CD4-positive, alpha-beta T cell (primary cell): Measurements from ENCODE around the gene PLCL2. TPM values are rescaled to one million over a fixed set of nuclear protein-coding genes. Genes with fewer than 3 reads are reported as not detected.

Experiments
- ATAC-seq: fragments of 200-7000 bp; cut with Tn5 transposase; one replicate; pipeline ENCODE4 v1.10.0; 2022; ENCODE audit warnings: mild to moderate bottlenecking; ENCODE audit not compliant: poor library complexity
- CTCF ChIA-PET: fragments of 350-600 bp; sonication (Branson Sonifier 250); formaldehyde crosslinking; loops from one replicate; lab custom pipeline; 2021; ENCODE audit warnings: antibody characterized with exemption, inconsistent platforms; lab: Charles Lee
- POLR2A ChIA-PET: fragments of 350-600 bp; sonication (Branson Sonifier 250); formaldehyde crosslinking; loops from one replicate; lab custom pipeline; 2021; ENCODE audit warnings: antibody characterized with exemption, inconsistent platforms; lab: Charles Lee
- DNase-seq, 14 experiments: peaks; one replicate each; pipeline ENCODE4 v3.0.0-alpha.2; 2013 to 2020; ENCODE audit warnings: mixed read lengths in 2 of 14
- H3K27ac ChIP-seq, 2 donors: one replicate each; pipeline versions ENCODE4 v1.5.1 to v1.7.0; 2013; ENCODE audit warnings: low read length in 2 of 2, low read depth in 1 of 2, mild to moderate bottlenecking in 1 of 2
- H3K27me3 ChIP-seq, 2 experiments: 1 replicate in 1 of 2; 2 replicates in 1 of 2; pipeline versions ENCODE4 v1.6.1 to v1.7.0; 2013; ENCODE audit warnings: low read length in 2 of 2, control low read depth in 1 of 2, mild to moderate bottlenecking in 1 of 2, moderate library complexity in 1 of 2; ENCODE audit not compliant: insufficient read depth in 2 of 2, control insufficient read depth in 1 of 2
- H3K36me3 ChIP-seq: one replicate; pipeline ENCODE4 v1.6.1; 2013; ENCODE audit warnings: low read length, control low read depth; ENCODE audit not compliant: insufficient read depth
- H3K4me1 ChIP-seq: one replicate; pipeline ENCODE4 v1.6.1; 2013; ENCODE audit warnings: low read length, control low read depth; ENCODE audit not compliant: insufficient read depth
- H3K4me3 ChIP-seq: one replicate; pipeline ENCODE4 v1.5.1; 2013; ENCODE audit warnings: mild to moderate bottlenecking, low read length, moderate library complexity
- H3K9me3 ChIP-seq, 2 experiments: 1 replicate in 1 of 2; 2 replicates in 1 of 2; pipeline versions ENCODE4 v1.6.1 to v1.7.0; 2013; ENCODE audit warnings: low read length in 2 of 2, mild to moderate bottlenecking in 2 of 2, control low read depth in 1 of 2, moderate library complexity in 1 of 2; ENCODE audit not compliant: control insufficient read depth in 1 of 2, insufficient read depth in 1 of 2
- H3K27ac Mint-ChIP-seq: one replicate; pipeline ENCODE4 v1.8.0; 2020; ENCODE audit warnings: mixed read lengths
- H3K27me3 Mint-ChIP-seq: one replicate; pipeline ENCODE4 v1.8.0; 2021; ENCODE audit warnings: mixed read lengths
- H3K36me3 Mint-ChIP-seq: one replicate; pipeline ENCODE4 v1.8.0; 2021; ENCODE audit warnings: low read depth, mixed read lengths
- H3K4me1 Mint-ChIP-seq: one replicate; pipeline ENCODE4 v1.8.0; 2021; ENCODE audit warnings: low read depth, mixed read lengths
- H3K4me3 Mint-ChIP-seq: one replicate; pipeline ENCODE4 v1.8.0; 2020; ENCODE audit warnings: mild to moderate bottlenecking, mixed read lengths
- H3K9me3 Mint-ChIP-seq: one replicate; pipeline ENCODE4 v1.8.0; 2020; ENCODE audit warnings: mixed read lengths
- intact Hi-C, 2 experiments: fragments of 100-400 bp; cut with DNase I in 1 of 2; cut with micrococcal nuclease in 1 of 2; formaldehyde crosslinking; loops; one replicate each; pipeline versions ENCODE4 v1.15.1 to v1.9.0; 2023 to 2025; cut with DNase I, micrococcal nuclease
- total RNA-seq, 174 experiments: library from RNA in 2 of 174; stranded (reverse) in 2 of 174; gene quantifications; one replicate each; pipeline ENCODE4 v1.2.3 and lab custom pipeline; 2021 to 2026
- TF ChIP-seq, protein P1 (sequence below): fragments of 200-600 bp; IDR thresholded peaks from one replicate; pipeline ENCODE4 v1.8.0; 2022; ENCODE audit warnings: antibody characterized with exemption, mild to moderate bottlenecking

PLCL2 gene
- total RNA-seq, 2 experiments from 2014 or later, result 35.1 to 36.3 TPM

- ATAC-seq, result peak; percentile 73
- H3K4me3 ChIP-seq, result no peak overlapping the region
These were observed 12.6 kb downstream of the PLCL2 start for GRCh38 chr3:16897254-16897926.

GRCh38 chr3:16898595-16899395 lies 14.0 kb downstream of the PLCL2 start:
- Mint-ChIP-seq H3K36me3 (no peaks in the 10 kb centered on the region), H3K4me1 (peaks cover 88% of the 10 kb centered on the region), H3K27ac (peak overlapping the region; percentile 91), H3K27me3 (no peaks in the 10 kb centered on the region), H3K4me3 (peak overlapping the region; percentile 55), H3K9me3 (no peaks in the 10 kb centered on the region)
- no peak for ATAC-seq
- Histone ChIP-seq H3K27ac (peak overlapping the region; percentile 1 to 59), H3K36me3 (no peaks in the 10 kb centered on the region), H3K4me1 (peaks cover 74% of the 10 kb centered on the region), H3K9me3 (no peaks in the 10 kb centered on the region), H3K27me3 (no peaks in the 10 kb centered on the region), H3K4me3 (no peak overlapping the region)
- intact Hi-C loops, result no loop called here
- ChIA-PET POLR2A (interaction anchor here (0.5 to 4.3 kb wide), 5 partner anchors 10 to 133 kb away, joined by 3 to 31 read pairs (median 8); partner anchors contain the start of gene PLCL2), CTCF (interaction anchor here (1.0 to 3.5 kb wide), 2 partner anchors 11 to 14 kb away, joined by 3 to 17 read pairs; partner anchors contain the start of gene PLCL2)
- TF ChIP-seq, protein P1, sequence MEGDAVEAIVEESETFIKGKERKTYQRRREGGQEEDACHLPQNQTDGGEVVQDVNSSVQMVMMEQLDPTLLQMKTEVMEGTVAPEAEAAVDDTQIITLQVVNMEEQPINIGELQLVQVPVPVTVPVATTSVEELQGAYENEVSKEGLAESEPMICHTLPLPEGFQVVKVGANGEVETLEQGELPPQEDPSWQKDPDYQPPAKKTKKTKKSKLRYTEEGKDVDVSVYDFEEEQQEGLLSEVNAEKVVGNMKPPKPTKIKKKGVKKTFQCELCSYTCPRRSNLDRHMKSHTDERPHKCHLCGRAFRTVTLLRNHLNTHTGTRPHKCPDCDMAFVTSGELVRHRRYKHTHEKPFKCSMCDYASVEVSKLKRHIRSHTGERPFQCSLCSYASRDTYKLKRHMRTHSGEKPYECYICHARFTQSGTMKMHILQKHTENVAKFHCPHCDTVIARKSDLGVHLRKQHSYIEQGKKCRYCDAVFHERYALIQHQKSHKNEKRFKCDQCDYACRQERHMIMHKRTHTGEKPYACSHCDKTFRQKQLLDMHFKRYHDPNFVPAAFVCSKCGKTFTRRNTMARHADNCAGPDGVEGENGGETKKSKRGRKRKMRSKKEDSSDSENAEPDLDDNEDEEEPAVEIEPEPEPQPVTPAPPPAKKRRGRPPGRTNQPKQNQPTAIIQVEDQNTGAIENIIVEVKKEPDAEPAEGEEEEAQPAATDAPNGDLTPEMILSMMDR, result no peak
- DNase-seq, result no peak

More at GRCh38 chr3:16897254-16897926, 12.6 kb downstream of the PLCL2 start:
- ChIA-PET POLR2A (interaction anchor here (0.9 to 1.7 kb wide), 4 partner anchors 11 to 56 kb away, joined by 3 to 9 read pairs (median 5); partner anchors contain the start of gene PLCL2), CTCF (interaction anchor here (0.9 to 1.8 kb wide), 3 partner anchors 12 to 55 kb away, joined by 3 to 10 read pairs (median 3); partner anchors contain the start of gene PLCL2)
- Mint-ChIP-seq H3K27ac (peak overlapping the region; percentile 91), H3K4me3 (peak overlapping the region; percentile 7), H3K4me1 (peaks cover 88% of the 10 kb centered on the region), H3K9me3 (no peaks in the 10 kb centered on the region), H3K27me3 (no peaks in the 10 kb centered on the region), H3K36me3 (no peaks in the 10 kb centered on the region)
- intact Hi-C loops, result no loop called here
- TF ChIP-seq, protein P1, result no peak
- H3K27ac ChIP-seq, result no peak overlapping the region
- H3K27me3 ChIP-seq, result no peaks in the 10 kb centered on the region
- no peaks in the 10 kb centered on the region for H3K9me3 ChIP-seq
- no peaks in the 10 kb centered on the region for H3K36me3 ChIP-seq
- peaks cover 68% of the 10 kb centered on the region for H3K4me1 ChIP-seq
- peak in 8 of 14 experiments; percentile 18 to 54 (median 40) for DNase-seq

DNA sequence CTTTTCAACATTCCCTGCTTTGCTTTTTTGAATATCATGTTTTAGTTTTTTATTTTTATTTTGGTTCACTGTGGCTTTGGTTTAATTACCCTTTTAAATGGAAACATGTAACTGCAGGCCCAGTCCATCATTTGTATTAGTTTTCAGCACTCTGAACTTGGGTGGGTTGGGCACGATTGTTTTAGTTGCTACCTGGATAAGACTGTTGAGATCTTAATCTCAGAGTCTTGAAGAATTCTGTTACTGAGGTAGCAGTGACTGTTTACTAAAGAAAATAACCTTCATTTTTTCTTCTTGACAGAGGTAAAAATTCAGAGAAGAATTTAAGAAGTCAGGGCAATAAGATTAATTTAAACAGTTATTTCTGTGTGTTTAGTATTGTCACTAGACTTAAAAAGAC lies 15.2 kb downstream of the PLCL2 start:
- Histone ChIP-seq H3K4me1 (peaks cover 84% of the 10 kb centered on the region), H3K27me3 (no peaks in the 10 kb centered on the region), H3K9me3 (no peaks in the 10 kb centered on the region), H3K36me3 (no peaks in the 10 kb centered on the region), H3K4me3 (no peak overlapping the region), H3K27ac (no peak overlapping the region)
- ATAC-seq, result no peak
- H3K36me3 Mint-ChIP-seq, result no peaks in the 10 kb centered on the region
- no peaks in the 10 kb centered on the region for H3K27me3 Mint-ChIP-seq
- H3K4me3 Mint-ChIP-seq, result peak overlapping the region; percentile 43
- intact Hi-C loops, result loop anchor here (2.0 to 5.0 kb wide), 3 partner anchors 15 to 42 kb away; partner anchors contain the start of gene PLCL2 (in 1 of the 2)
- TF ChIP-seq, protein P1, result no peak
- peaks cover 99% of the 10 kb centered on the region for H3K4me1 Mint-ChIP-seq
- H3K9me3 Mint-ChIP-seq, result no peaks in the 10 kb centered on the region
- no peak for DNase-seq
- ChIA-PET POLR2A (interaction anchor here (0.6 to 4.3 kb wide), 6 partner anchors 9 to 1748 kb away, joined by 3 to 31 read pairs (median 12); partner anchors contain the start of gene PLCL2), CTCF (interaction anchor here (1.0 to 3.5 kb wide), 2 partner anchors 12 to 15 kb away, joined by 3 to 17 read pairs; partner anchors contain the start of gene PLCL2)
- peak overlapping the region; percentile 91 for H3K27ac Mint-ChIP-seq
